ENCODE results near the gene PRUNE2. TPM values are rescaled to one million over a fixed set of nuclear protein-coding genes. Genes with fewer than 3 reads are reported as not detected.

The PRUNE2 gene
- total RNA-seq, 2 experiments from 2014 or later = 0.38 to 0.72 TPM

GRCh38 chr9:76562511-76562911 lies 343.4 kb downstream of the PRUNE2 start:
- CTCF ChIA-PET = interaction anchor here (1.5 kb wide), 1 partner anchor 21 kb away, joined by 3 read pairs; no protein-coding TSS in a partner anchor
- no peaks in the 10 kb centered on the region for H3K9me3 Mint-ChIP-seq
- peak; percentile 85 for ATAC-seq
- peaks cover 22% of the 10 kb centered on the region for H3K4me1 Mint-ChIP-seq (ENCODE audit: low read depth)
- peak overlapping the region; percentile 41 for H3K27ac Mint-ChIP-seq
- H3K27me3 Mint-ChIP-seq = peaks cover 1% of the 10 kb centered on the region
- H3K36me3 Mint-ChIP-seq (ENCODE audit: low read depth) = no peaks in the 10 kb centered on the region
- TF ChIP-seq CTCF (IDR thresholded peaks at IDR 0.05) = no peak
- H3K4me3 Mint-ChIP-seq = no peak overlapping the region
- no peak for DNase-seq
- POLR2A ChIA-PET = interaction anchor here (1.1 to 1.2 kb wide), 2 partner anchors 29 to 110 kb away, joined by 3 read pairs; no protein-coding TSS in a partner anchor
- intact Hi-C loops (cut with micrococcal nuclease) = loop anchor here (1.0 kb wide), 1 partner anchor 159 kb away; no protein-coding TSS in a partner anchor

- Mint-ChIP-seq H3K4me1 (ENCODE audit: low read depth) (peaks cover 22% of the 10 kb centered on the region), H3K36me3 (ENCODE audit: low read depth) (no peaks in the 10 kb centered on the region), H3K27me3 (no peaks in the 10 kb centered on the region), H3K4me3 (no peak overlapping the region), H3K27ac (peak overlapping the region; percentile 54), H3K9me3 (no peaks in the 10 kb centered on the region)
- no peak for DNase-seq
- ATAC-seq = no peak
- POLR2A ChIA-PET = interaction anchor here (1.2 kb wide), 1 partner anchor 110 kb away, joined by 3 read pairs; no protein-coding TSS in a partner anchor
- no peak for TF ChIP-seq CTCF (IDR thresholded peaks at IDR 0.05)
- intact Hi-C loops (cut with micrococcal nuclease) = loop anchor here (1.0 kb wide), 1 partner anchor 159 kb away; no protein-coding TSS in a partner anchor
- CTCF ChIA-PET = interaction anchor here (1.0 to 1.5 kb wide), 2 partner anchors 15 to 22 kb away, joined by 3 read pairs; no protein-coding TSS in a partner anchor
Observed at GRCh38 chr9:76561900-76562299, 344.0 kb downstream of the PRUNE2 start.

Other genes starting within 250 kb of the PRUNE2 start
- not detected for gene PCA3, start 141.7 kb downstream of the PRUNE2 start, total RNA-seq
- gene FOXB2, start 113.5 kb upstream of the PRUNE2 start, total RNA-seq = not detected

All from activated CD8-positive, alpha-beta T cell treated with anti-CD3 and anti-CD28 coated beads for 36 hours (primary cell).